ENCODE data around the gene SERINC3.

DNA sequence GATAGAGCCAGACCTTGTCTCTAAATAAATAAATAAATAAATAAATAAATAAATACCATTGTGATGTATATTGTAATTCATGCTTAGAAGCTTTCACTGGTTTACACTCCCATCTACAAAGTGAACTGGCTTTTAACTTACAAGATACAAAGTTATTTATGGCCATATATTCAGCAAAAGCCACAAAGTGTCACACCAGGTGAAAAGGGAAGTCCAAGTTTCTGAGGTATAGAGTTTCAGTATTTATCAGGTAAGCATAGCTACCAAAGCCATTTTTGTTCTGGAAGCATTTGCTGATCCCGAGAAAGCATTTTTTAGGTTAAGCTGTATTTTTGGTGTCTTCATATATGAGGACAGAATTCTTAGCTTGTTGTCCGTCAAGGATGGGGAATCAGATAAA is 38.4 kb upstream of the SERINC3 start:
- TF ChIP-seq, protein P1, sequence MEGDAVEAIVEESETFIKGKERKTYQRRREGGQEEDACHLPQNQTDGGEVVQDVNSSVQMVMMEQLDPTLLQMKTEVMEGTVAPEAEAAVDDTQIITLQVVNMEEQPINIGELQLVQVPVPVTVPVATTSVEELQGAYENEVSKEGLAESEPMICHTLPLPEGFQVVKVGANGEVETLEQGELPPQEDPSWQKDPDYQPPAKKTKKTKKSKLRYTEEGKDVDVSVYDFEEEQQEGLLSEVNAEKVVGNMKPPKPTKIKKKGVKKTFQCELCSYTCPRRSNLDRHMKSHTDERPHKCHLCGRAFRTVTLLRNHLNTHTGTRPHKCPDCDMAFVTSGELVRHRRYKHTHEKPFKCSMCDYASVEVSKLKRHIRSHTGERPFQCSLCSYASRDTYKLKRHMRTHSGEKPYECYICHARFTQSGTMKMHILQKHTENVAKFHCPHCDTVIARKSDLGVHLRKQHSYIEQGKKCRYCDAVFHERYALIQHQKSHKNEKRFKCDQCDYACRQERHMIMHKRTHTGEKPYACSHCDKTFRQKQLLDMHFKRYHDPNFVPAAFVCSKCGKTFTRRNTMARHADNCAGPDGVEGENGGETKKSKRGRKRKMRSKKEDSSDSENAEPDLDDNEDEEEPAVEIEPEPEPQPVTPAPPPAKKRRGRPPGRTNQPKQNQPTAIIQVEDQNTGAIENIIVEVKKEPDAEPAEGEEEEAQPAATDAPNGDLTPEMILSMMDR (IDR thresholded peaks at IDR 0.05), result no peak
- TF ChIP-seq POLR2A (IDR thresholded peaks at IDR 0.05), result no peak

Measured in adrenal gland (tissue), 5 donors.